Forelimb muscle (tissue), 1 donor: Measurements from ENCODE around the gene PKMYT1. TPM values are rescaled to one million over a fixed set of nuclear protein-coding genes. Genes with fewer than 3 reads are reported as not detected.
"Not testable (repeated sequence)": the region's sequence is repeated elsewhere in the genome, so short reads cannot be mapped to it uniquely, and the experiment has no call there.

Source experiments
- DNase-seq: peaks from one replicate; pipeline ENCODE4 v3.0.0-alpha.2; 2013; ENCODE audit warnings: low read depth
- polyA plus RNA-seq: library from polyadenylated mRNA; unstranded; fragments of 120-200 nt; gene quantifications from one replicate; pipeline ENCODE4 v1.2.1, GENCODE V29; 2013; ENCODE audit not compliant: insufficient read length

PKMYT1 gene
- polyA plus RNA-seq, 1 donor = 9.9 TPM

DNA sequence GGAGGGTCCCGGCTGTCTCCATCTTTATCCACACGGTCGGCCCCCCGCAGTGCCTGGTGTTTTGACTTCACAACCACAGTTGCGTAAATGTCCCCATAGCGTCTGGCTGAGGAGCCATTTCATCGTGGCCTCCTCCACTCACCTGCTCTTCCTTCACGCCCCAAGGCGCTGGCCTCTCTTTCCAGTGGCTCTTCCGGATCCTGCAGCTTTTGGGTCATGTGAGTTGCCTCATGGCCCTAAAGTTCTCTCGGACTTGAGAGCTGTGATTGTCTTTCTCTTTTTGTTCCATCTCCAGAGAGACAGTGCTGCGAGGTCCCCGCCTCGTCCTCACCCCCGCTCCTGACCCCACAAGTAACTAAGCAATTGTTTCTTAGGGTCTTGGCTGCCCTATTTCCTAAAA lies 45.8 kb downstream of the PKMYT1 start:
- DNase-seq = no peak

DNA sequence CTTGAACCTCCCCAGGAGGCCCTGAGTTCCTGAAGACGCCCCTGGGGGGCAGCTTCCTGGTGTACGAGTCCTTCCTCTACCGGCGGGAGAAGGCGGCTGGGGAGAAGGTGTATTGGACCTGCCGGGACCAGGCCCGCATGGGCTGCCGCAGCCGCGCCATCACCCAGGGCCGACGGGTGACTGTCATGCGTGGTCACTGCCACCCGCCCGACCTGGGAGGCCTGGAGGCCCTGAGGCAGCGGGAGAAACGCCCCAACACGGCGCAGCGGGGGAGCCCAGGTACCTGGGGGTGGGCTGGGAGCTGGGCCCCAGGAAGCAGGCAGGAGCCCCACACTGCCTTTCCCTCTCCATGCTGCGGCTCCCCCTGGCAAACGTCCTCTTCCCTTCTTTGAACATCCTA lies 46.5 kb downstream of the PKMYT1 start:
- no peak for DNase-seq

DNA sequence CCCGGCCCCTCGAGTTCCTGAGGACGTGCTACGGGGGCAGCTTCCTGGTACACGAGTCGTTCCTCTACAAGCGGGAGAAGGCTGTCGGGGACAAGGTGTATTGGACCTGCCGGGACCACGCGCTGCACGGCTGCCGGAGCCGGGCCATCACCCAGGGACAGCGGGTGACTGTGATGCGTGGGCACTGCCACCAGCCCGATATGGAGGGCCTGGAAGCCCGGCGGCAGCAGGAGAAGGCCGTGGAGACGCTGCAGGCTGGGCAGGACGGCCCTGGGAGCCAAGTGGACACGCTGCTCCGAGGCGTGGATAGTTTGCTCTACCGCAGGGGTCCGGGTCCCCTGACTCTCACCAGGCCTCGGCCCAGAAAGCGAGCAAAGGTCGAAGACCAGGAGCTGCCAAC lies 47.1 kb downstream of the PKMYT1 start:
- DNase-seq = no peak

DNA sequence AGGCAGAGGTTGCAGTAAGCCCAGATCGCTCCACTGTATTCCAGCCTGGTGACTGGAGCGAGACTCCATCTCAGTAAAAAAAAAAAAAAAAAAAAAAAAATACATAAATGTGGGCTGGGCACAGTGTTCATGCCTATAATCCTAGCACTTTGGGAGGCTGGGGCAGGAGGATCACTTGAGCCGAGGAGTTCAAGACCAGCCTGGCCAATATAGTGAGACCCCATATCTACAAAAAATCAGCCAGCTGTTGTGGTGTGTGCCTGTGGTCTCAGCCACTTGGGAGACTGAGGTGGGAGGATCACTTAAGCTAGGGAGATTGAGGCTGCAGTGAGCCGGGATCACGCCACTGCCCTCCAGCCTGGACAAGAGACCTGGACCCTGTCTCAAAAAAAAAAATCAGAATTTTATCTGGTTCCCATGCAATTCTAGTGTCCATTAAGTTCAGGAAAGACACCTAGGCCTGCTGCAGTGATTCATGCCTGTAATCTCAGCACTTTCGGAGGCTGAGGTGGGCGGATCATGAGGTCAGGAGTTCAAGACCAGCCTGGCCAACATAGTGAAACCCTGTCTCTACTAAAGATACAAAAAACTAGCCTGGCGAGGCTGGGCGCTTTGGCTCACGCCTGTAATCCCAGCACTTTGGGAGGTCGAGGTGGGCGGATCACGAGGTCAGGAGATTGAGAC lies 48.9 kb downstream of the PKMYT1 start:
- DNase-seq = not testable (repeated sequence)

DNA sequence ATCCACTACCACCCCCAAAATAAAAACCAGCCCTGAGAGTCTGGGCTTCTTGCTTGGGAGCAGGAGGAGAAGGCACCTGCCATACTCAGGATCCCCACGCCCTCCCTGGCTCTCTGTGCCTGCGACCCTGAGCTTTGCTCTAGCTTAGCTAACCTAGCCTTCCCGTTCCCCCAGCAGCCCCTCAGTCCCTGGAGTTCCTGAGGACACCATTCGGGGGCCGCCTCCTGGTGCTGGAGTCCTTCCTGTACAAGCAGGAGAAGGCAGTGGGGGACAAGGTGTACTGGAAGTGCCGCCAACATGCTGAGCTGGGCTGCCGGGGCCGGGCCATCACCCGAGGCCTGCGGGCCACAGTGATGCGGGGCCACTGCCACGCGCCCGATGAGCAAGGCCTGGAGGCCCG lies 50.0 kb downstream of the PKMYT1 start:
- no peak for DNase-seq

DNA sequence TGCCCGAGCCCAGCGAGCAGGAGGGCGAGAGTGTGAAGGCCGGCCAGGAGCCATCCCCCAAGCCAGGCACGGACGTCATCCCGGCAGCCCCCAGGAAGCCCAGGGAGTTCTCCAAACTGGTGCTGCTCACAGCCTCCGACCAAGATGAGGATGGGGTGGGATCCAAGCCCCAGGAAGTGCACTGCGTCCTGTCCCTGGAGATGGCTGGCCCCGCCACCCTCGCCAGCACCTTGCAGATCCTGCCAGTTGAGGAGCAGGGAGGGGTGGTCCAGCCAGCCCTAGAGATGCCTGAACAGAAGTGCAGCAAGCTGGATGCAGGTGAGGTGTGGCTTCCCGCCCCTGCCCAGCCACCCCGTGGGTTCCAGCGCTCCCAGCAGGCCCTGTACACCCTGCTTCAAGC lies 50.6 kb downstream of the PKMYT1 start:
- no peak for DNase-seq

DNA sequence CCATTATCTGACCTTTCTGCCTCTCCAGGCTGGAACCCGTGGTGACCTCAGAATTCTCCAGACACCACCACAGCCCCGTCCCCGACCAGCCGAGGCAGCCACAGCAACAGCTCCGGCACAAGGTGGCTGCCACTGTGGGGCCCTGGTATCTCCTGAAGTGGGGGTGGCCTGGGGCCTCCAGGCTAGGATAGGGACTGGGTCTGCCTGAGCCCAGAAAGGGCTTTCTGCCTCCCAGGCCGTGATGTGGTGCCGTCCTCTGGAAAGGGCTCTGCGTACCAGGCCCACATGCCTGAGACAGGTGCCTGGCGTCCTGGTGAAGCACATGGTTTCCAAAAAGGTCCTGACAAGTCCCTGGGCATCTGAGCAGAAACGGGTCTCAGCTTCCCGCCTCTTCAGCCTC lies 51.5 kb downstream of the PKMYT1 start:
- DNase-seq = no peak

DNA sequence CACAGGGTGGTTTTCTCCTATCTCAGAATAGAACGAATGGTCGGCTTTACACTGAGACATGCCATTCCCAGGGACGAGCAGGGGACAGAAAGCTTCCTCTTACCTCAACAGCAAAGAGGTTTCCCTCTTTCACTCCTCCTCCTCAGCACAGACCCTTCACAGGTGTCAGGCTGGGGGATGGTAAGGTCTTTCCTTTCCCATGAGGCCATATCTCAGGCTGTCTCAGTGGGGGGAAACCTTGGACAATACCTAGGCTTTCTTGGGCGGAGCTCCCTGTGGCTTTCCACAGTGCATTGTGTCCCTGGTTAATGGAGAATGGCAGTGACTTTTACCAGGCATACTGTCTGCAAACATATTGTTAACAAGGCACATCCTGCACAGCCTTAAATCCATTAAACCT lies 52.1 kb downstream of the PKMYT1 start:
- DNase-seq = not testable (repeated sequence)

DNA sequence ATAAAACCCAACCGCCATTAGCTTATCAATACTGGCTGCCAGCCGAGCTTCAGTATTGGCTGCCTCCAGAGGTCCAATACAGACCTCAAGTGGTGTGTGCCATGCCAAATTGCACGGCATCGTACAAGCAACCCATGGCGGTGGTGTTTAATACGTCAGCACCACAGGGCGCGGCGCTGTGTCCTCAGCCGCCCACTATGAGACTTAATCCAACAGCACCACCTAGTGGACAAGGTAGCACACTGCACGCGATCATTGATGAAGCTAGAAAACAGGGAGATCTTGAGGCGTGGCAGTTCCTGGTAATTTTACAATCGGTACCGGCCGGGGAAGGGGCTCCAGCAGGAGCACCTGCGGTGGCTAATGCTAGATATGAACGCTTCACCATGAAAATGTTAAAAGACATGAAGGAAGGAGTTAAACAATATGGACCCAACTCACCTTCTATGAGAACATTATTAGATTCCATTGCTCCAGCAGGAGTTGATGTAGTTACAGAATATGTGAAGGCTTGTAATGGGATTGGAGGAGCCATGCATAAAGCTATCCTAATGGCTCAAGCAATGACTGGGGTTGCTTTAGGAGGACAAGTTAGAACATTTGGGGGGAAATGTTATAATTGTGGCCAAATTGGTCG lies 53.1 kb downstream of the PKMYT1 start:
- DNase-seq = peak; percentile 66

DNA sequence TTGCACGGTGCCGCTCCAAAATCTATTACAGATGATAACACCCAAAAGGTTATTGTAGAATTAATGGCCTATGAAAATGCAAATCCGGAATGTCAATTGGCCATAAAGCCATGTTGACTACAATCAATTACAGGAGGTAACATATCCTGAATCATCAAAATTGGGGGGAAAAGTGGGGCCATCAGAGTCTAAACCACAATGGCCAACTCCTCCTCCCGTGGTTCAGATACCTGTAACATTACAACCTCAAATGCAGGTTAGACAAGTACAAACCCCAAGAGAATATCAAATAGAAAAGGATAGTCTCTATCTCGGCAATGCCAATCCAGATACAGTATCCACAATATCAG lies 53.6 kb downstream of the PKMYT1 start:
- DNase-seq = no peak

DNA sequence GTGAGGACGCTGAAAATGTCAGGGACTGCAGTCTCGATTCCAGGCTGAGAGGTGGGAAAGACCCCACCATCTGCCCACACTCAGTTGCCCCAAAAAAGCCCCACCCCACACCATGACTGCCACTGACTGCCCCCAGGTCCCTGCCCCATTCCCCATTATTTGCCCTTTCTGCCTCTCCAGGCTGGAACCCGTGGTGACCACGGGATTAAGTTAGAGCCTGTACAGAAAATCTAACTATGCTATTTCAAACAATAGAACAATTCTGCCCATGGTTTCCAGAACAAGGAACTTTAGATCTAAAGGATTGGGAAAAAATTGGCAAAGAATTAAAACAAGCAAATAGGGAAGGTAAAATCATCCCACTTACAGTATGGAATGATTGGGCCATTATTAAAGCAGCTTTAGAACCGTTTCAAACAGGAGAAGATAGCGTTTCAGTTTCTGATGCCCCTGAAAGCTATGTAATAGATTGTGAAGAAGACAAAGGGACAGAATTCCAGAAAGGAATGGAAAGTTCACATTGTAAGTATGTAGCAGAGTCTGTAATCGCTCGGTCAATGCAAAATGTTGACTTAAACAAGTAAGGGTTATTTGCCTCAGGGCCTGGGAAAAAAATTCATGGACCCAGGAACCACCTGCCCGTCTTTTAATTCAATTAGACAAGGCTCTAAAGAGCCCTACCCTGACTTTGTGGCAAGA lies 54.1 kb downstream of the PKMYT1 start:
- DNase-seq = no peak

DNA sequence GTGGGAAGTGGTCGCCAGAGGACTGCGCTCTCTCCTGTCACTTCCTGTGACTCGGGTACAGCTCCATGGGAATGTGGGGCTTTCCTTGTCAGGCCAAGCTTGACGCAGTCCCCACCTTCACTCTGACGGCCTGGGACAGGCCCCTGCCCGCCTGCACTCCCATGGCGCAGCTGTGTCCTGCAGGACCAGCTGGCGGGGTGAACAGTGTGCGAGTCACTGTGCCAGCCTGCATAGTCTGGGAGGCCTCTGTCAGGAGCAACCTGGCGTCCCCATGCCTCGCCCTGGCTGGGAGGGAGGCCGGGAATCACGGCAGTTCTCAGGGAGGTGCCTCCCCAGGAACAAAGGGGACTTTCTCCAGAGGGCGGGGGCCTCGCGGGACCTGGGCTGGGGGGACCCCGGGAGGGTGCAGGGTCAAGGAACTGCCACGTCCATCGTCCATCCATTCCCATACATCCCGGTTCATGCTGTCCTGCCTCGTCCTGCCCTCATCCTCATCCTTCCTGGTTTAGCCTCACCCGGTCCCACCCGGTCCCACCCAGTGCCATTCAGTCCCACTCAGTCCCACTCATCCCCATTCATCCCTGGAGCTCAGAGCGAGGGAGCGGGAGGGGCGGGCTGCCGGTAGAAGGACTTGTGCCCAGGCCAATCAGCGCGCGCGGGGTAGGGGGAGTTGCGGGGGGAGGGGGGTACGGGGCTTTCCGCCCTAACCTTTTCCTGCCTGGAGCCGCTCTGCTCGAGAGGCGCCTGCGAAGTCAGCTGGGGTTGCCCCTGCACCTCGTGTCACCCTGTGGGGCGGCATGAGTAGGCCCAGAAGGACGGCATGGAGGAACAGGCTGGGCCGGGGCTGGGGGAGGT lies 55.1 kb downstream of the PKMYT1 start:
- no peak for DNase-seq

DNA sequence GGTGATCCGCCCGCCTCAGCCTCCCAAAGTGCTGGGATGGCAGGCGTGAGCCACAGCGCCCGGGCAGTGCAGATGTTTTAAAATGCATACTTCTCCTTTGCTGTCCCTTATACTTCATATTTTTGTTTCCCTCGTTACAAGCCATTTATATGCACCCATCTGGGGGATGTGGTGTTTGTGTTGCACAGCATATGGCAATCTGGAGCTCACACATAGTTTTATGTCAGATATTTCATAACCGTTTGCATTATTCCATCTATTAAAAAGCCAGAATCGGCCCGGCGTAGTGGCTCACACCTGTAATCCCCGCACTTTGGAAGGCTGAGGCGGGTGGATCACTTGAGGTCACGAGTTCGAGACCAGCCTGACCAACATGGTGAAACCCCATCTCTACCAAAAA lies 56.8 kb downstream of the PKMYT1 start:
- DNase-seq = no peak

Other genes starting within 250 kb of the PKMYT1 start
- gene SRRM2, start 227.8 kb downstream of the PKMYT1 start, polyA plus RNA-seq = 485 TPM
- 158 TPM for gene ELOB, start 203.2 kb downstream of the PKMYT1 start, polyA plus RNA-seq
- gene PRSS33, start 192.9 kb downstream of the PKMYT1 start, polyA plus RNA-seq = not detected
- gene PRSS41, start 182.0 kb downstream of the PKMYT1 start, polyA plus RNA-seq = not detected
- 0.28 TPM for gene PRSS21, start 163.2 kb downstream of the PKMYT1 start, polyA plus RNA-seq
- 0.39 TPM for gene ZG16B, start 150.1 kb downstream of the PKMYT1 start, polyA plus RNA-seq
- gene PRSS22, start 122.3 kb downstream of the PKMYT1 start, polyA plus RNA-seq = not detected
- 14.1 TPM for gene FLYWCH2, start 97.2 kb downstream of the PKMYT1 start, polyA plus RNA-seq
- 24.9 TPM for gene FLYWCH1, start 68.5 kb downstream of the PKMYT1 start, polyA plus RNA-seq
- 4.0 TPM for gene KREMEN2, start 16.2 kb downstream of the PKMYT1 start, polyA plus RNA-seq
- 5.3 TPM for gene PAQR4, start 11.1 kb downstream of the PKMYT1 start, polyA plus RNA-seq
- 3.6 TPM for gene CLDN9, start 32.5 kb upstream of the PKMYT1 start, polyA plus RNA-seq
- 0.19 TPM for gene CLDN6, start 37.7 kb upstream of the PKMYT1 start, polyA plus RNA-seq
- 79.1 TPM for gene TNFRSF12A, start 39.9 kb upstream of the PKMYT1 start, polyA plus RNA-seq
- 109 TPM for gene HCFC1R1, start 43.5 kb upstream of the PKMYT1 start, polyA plus RNA-seq
- 18.4 TPM for gene THOC6, start 43.6 kb upstream of the PKMYT1 start, polyA plus RNA-seq
- gene BICDL2, start 56.5 kb upstream of the PKMYT1 start, polyA plus RNA-seq = not detected
- 1.9 TPM for gene MMP25, start 66.1 kb upstream of the PKMYT1 start, polyA plus RNA-seq
- gene IL32, start 85.2 kb upstream of the PKMYT1 start, polyA plus RNA-seq = 121 TPM
- gene ZSCAN10, start 118.8 kb upstream of the PKMYT1 start, polyA plus RNA-seq = 0.08 TPM
- 13.0 TPM for gene ZNF205, start 132.1 kb upstream of the PKMYT1 start, polyA plus RNA-seq
- 12.3 TPM for gene ZNF213, start 154.6 kb upstream of the PKMYT1 start, polyA plus RNA-seq
- gene OR1F1, start 207.8 kb upstream of the PKMYT1 start, polyA plus RNA-seq = not detected